Stomach (tissue), 9 donors: ENCODE data around the gene GJA5. TPM values are rescaled to one million over a fixed set of nuclear protein-coding genes. Genes with fewer than 3 reads are reported as not detected.

Experiments used
- DNase-seq, 2 donors: peaks; one replicate each; pipeline versions ENCODE4 v3.0.0 to v3.0.0-alpha.2; 2013 to 2019
- H3K27ac ChIP-seq, 5 donors: fragments of 200-600 bp in 4 of 5; sonication (generic) in 4 of 5; one replicate each; pipeline ENCODE4 v1.5.1; 2013 to 2019; ENCODE audit warnings: mild to moderate bottlenecking in 1 of 5, moderate library complexity in 1 of 5
- H3K27me3 ChIP-seq, 3 donors: fragments of 200-600 bp; sonication (generic); one replicate each; pipeline ENCODE4 v1.5.1; 2017 to 2019; ENCODE audit warnings: mixed run types in 1 of 3
- H3K36me3 ChIP-seq, 4 donors: fragments of 200-600 bp; sonication (generic); 1 replicate in 3 of 4; 2 replicates in 1 of 4; pipeline ENCODE4 v1.5.1; 2016 to 2019
- H3K4me1 ChIP-seq, 4 donors: fragments of 200-600 bp; sonication (generic); one replicate each; pipeline ENCODE4 v1.5.1; 2016 to 2019
- H3K4me3 ChIP-seq, 4 donors: fragments of 200-600 bp; sonication (generic) in 3 of 4; one replicate each; pipeline ENCODE4 v1.5.1; 2016 to 2019; ENCODE audit warnings: mild to moderate bottlenecking in 1 of 4
- H3K9me3 ChIP-seq, 4 donors: fragments of 200-600 bp; sonication (generic); one replicate each; pipeline ENCODE4 v1.5.1; 2016 to 2019
- CTCF ChIP-seq, 7 experiments: fragments of 450-650 bp in 4 of 7; fragments of 200-600 bp in 3 of 7; sonication (generic) in 3 of 7; IDR thresholded peaks; one replicate each; pipeline ENCODE4 v1.5.1; 2016 to 2019; ENCODE audit warnings: antibody characterized with exemption in 7 of 7, control low read depth in 2 of 7, mild to moderate bottlenecking in 1 of 7
- EP300 ChIP-seq: sonication (generic); formaldehyde crosslinking; IDR thresholded peaks from one replicate; pipeline ENCODE4 v1.6.1; 2017; ENCODE audit warnings: antibody characterized with exemption
- POLR2A ChIP-seq, 4 donors: fragments of 450-650 bp; IDR thresholded peaks; one replicate each; pipeline ENCODE4 v1.6.1; 2016; ENCODE audit warnings: antibody characterized with exemption in 4 of 4, control low read depth in 2 of 4, mild to moderate bottlenecking in 1 of 4, moderate library complexity in 1 of 4
- POLR2AphosphoS5 ChIP-seq, 3 donors: sonication (generic); formaldehyde crosslinking; IDR thresholded peaks; one replicate each; pipeline ENCODE4 v1.6.1; 2016; ENCODE audit warnings: antibody characterized with exemption in 3 of 3
- WGBS, 5 donors: extraction: QIAGEN DNeasy Blood & Tissue Kit in 3 of 5; methylation state at CpG; one replicate each; pipeline versions ENCODE4 v1.1.5 to v1.1.7; 2013 to 2018; 5-methylcytosine and 5-hydroxymethylcytosine counted together
- intact Hi-C: fragments of 100-400 bp; cut with DNase I; formaldehyde crosslinking; loops from one replicate; pipeline ENCODE4 v1.15.1; 2023; ENCODE audit warnings: low total_unique reads
- polyA plus RNA-seq, 3 donors: library from polyadenylated mRNA; stranded (reverse); fragments of 200-250 nt; gene quantifications; one replicate each; pipeline ENCODE4 v1.2.3, GENCODE V29; 2013
- total RNA-seq, 5 donors: library from RNA; depleted of rRNA; stranded (reverse); fragments of >200 nt; gene quantifications; one replicate each; pipeline versions ENCODE4 v1.1.0 to v1.2.3, GENCODE V29; 2014 to 2016
- donor health status: healthy with polysubstance abuse.
- donor health status: Bipolar disorder and iron deficiency.
- donor health status: healthy.

The GJA5 gene
- total and polyA plus RNA-seq, 8 donors, result under 0.01 to 4.8 (median 1.1) TPM; not detected in 1

- Histone ChIP-seq H3K4me1 (no peaks in the 10 kb centered on the region), H3K4me3 (no peak overlapping the region), H3K27me3 (peaks cover 0 to 26% (median 14%) of the 10 kb centered on the region in 3 donors), H3K9me3 (no peaks in the 10 kb centered on the region), H3K27ac (no peak overlapping the region), H3K36me3 (no peaks in the 10 kb centered on the region)
- no peak for DNase-seq
- TF ChIP-seq POLR2AphosphoS5 (IDR thresholded peaks at IDR 0.05), result no peak
- no peak for TF ChIP-seq POLR2A (IDR thresholded peaks at IDR 0.05)
- TF ChIP-seq CTCF (IDR thresholded peaks at IDR 0.05), result no peak
- WGBS, 5 donors, result 70 to 88% (median 84%) methylated on average over 2 of the region's 2 CpGs
- intact Hi-C loops, result no loop called here
These were observed 8.2 kb upstream of the GJA5 start for GRCh38 chr1:147768582-147768981.

- Histone ChIP-seq H3K27me3 (peaks cover 0 to 21% (median 9%) of the 10 kb centered on the region in 3 donors), H3K4me1 (no peaks in the 10 kb centered on the region), H3K4me3 (no peak overlapping the region), H3K27ac (no peak overlapping the region), H3K9me3 (no peaks in the 10 kb centered on the region), H3K36me3 (no peaks in the 10 kb centered on the region)
- WGBS, 5 donors, result 38 to 58% (median 50%) methylated on average over 1 of the region's 1 CpG
- TF ChIP-seq POLR2A (IDR thresholded peaks at IDR 0.05) (no peak), POLR2AphosphoS5 (IDR thresholded peaks at IDR 0.05) (no peak), CTCF (IDR thresholded peaks at IDR 0.05) (no peak), EP300 (no peak)
- no peak for DNase-seq
- intact Hi-C loops, result no loop called here
These were observed 7.7 kb upstream of the GJA5 start for GRCh38 chr1:147768101-147768500.

GRCh38 chr1:147762233-147763024 is 2.0 kb upstream of the GJA5 start:
- peaks cover 0 to 13% (median 3%) of the 10 kb centered on the region in 4 donors for H3K4me1 ChIP-seq
- H3K27me3 ChIP-seq, result peaks cover 0 to 7% (median 0%) of the 10 kb centered on the region in 3 donors
- H3K9me3 ChIP-seq, result no peaks in the 10 kb centered on the region
- intact Hi-C loops, result no loop called here
- no peaks in the 10 kb centered on the region for H3K36me3 ChIP-seq
- DNase-seq, result peak in 1 of 2 donors; percentile 44
- 6 to 20% (median 12%) methylated on average over 3 of the region's 3 CpGs for whole genome bisulfite sequencing, 5 donors
- peak overlapping the region; percentile 31 to 43 (median 34) for H3K27ac ChIP-seq
- TF ChIP-seq CTCF (IDR thresholded peaks at IDR 0.05) (no peak), POLR2A (IDR thresholded peaks at IDR 0.05) (no peak), EP300 (no peak), POLR2AphosphoS5 (IDR thresholded peaks at IDR 0.05) (no peak)
- no peak overlapping the region for H3K4me3 ChIP-seq

- H3K9me3 ChIP-seq, result no peaks in the 10 kb centered on the region
- 91 to 93% (median 92%) methylated on average over 21 to 24 of the region's 24 CpGs for WGBS, 5 donors
- intact Hi-C loops, result no loop called here
- no peak for DNase-seq
- H3K27me3 ChIP-seq, result peaks cover 0 to 7% (median 0%) of the 10 kb centered on the region in 3 donors
- no peak overlapping the region for H3K4me3 ChIP-seq
- peaks cover 0 to 13% (median 3%) of the 10 kb centered on the region in 4 donors for H3K4me1 ChIP-seq
- no peak overlapping the region for H3K27ac ChIP-seq
- H3K36me3 ChIP-seq, result no peaks in the 10 kb centered on the region
- TF ChIP-seq EP300, result no peak
- TF ChIP-seq POLR2AphosphoS5 (IDR thresholded peaks at IDR 0.05), result no peak
- TF ChIP-seq CTCF (IDR thresholded peaks at IDR 0.05), result no peak
- no peak for TF ChIP-seq POLR2A (IDR thresholded peaks at IDR 0.05)
These were observed 1.9 kb downstream of the GJA5 start for GRCh38 chr1:147758379-147759100.
